Esophagus muscularis mucosa (tissue), 3 donors: ENCODE data around the gene LAMB1.

Experiments used
- CTCF ChIP-seq, 3 experiments: fragments of 200-600 bp in 2 of 3; fragments of 450-650 bp in 1 of 3; sonication (generic) in 2 of 3; IDR thresholded peaks; one replicate each; pipeline ENCODE4 v1.5.1; 2017 to 2019; ENCODE audit warnings: antibody characterized with exemption in 3 of 3, mild to moderate bottlenecking in 2 of 3, moderate library complexity in 1 of 3
- POLR2A ChIP-seq: fragments of 450-650 bp; IDR thresholded peaks from one replicate; pipeline ENCODE4 v1.6.1; 2017; ENCODE audit warnings: antibody characterized with exemption, moderate library complexity, mild to moderate bottlenecking, low read depth
- POLR2AphosphoS5 ChIP-seq, 2 donors: sonication (generic); formaldehyde crosslinking; IDR thresholded peaks; one replicate each; pipeline ENCODE4 v1.6.1; 2017; ENCODE audit warnings: antibody characterized with exemption in 2 of 2

DNA sequence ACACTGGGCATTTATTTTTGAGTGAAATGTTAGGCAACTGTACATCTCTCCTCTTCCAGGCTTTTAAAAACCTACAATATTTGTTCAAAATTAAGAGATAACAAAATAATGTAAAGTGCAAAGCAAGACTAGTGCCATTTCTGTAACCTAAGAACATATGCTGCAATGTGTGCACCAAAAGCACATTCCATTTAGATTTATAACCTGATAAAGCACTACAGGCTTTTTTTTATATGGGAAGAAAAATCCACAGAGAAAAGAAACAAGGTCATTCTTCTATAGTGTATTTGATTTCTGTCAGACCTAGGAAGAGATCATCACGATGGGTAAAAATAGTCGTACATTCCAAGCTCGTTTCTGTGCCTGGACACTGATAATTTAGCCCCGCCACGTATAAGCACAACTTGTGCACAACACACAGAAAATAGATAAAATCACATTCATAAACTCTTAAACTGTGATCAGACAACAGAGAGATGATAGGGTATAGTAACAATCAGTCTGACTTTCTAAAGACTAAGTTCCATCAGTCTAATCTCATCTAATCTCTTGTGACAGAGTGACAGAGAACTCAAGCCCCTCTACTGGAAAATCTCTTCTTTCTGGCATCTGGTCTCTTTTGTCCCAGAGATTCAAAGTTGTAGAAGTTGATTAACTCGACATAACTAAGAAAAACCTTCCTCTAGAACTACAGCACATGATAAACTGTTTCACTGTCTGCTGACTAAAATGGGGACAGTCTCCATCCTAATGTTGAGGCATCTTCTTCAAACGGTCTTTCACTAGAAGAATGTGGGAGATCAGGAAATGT lies 6.7 kb downstream of the LAMB1 start:
- no peak for TF ChIP-seq CTCF (IDR thresholded peaks at IDR 0.05)
- TF ChIP-seq POLR2A: no peak
- no peak for TF ChIP-seq POLR2AphosphoS5 (IDR thresholded peaks at IDR 0.05)
